Thymus (tissue), 11 donors: ENCODE data around the gene RINL. TPM values are rescaled to one million over a fixed set of nuclear protein-coding genes. Genes with fewer than 3 reads are reported as not detected.
A peak's percentile ranks its signal among the peaks of the same experiment; 100 is the strongest.
"Not testable (repeated sequence)": the region's sequence is repeated elsewhere in the genome, so short reads cannot be mapped to it uniquely, and the experiment has no call there.

Experiments used
- DNase-seq, 9 donors: peaks; one replicate each; pipeline ENCODE4 v3.0.0-alpha.2; 2013; ENCODE audit warnings: low spot score in 9 of 9, low read depth in 6 of 9, missing footprints in 1 of 9
- H3K27ac ChIP-seq, 2 donors: one replicate each; pipeline ENCODE4 v1.5.1; 2013; ENCODE audit warnings: control low read depth in 1 of 2, low read depth in 1 of 2, low read length in 1 of 2, mild to moderate bottlenecking in 1 of 2, moderate library complexity in 1 of 2
- H3K27me3 ChIP-seq, 2 donors: one replicate each; pipeline ENCODE4 v1.5.1; 2013; ENCODE audit warnings: low read length in 1 of 2; ENCODE audit not compliant: control insufficient read depth in 2 of 2, insufficient read depth in 1 of 2
- H3K36me3 ChIP-seq, 2 donors: one replicate each; pipeline ENCODE4 v1.5.1; 2013; ENCODE audit warnings: low read length in 1 of 2, mild to moderate bottlenecking in 1 of 2, moderate library complexity in 1 of 2; ENCODE audit not compliant: control insufficient read depth in 2 of 2, insufficient read depth in 2 of 2
- H3K4me1 ChIP-seq, 2 donors: one replicate each; pipeline ENCODE4 v1.5.1; 2013; ENCODE audit warnings: low read length in 2 of 2; ENCODE audit not compliant: control insufficient read depth in 2 of 2, insufficient read depth in 2 of 2
- H3K4me3 ChIP-seq, 2 donors: one replicate each; pipeline ENCODE4 v1.5.1; 2013; ENCODE audit warnings: low read length in 2 of 2, control low read depth in 1 of 2, mild to moderate bottlenecking in 1 of 2
- H3K9me3 ChIP-seq, 2 donors: one replicate each; pipeline ENCODE4 v1.5.1; 2013; ENCODE audit warnings: low read length in 1 of 2, mild to moderate bottlenecking in 1 of 2; ENCODE audit not compliant: control insufficient read depth in 2 of 2, insufficient read depth in 1 of 2
- WGBS: extraction: QIAGEN DNeasy Blood & Tissue Kit; methylation state at CpG from one replicate; pipeline ENCODE4 v1.1.7; 2013; 5-methylcytosine and 5-hydroxymethylcytosine counted together
- polyA plus RNA-seq: library from polyadenylated mRNA; stranded (reverse); fragments of 200-250 nt; gene quantifications from one replicate; pipeline ENCODE4 v1.2.3, GENCODE V29; 2013
- total RNA-seq: library from RNA; stranded (reverse); fragments of 120-200 nt; gene quantifications from one replicate; pipeline ENCODE4 v1.2.4, GENCODE V29; 2013
- donor health status: healthy.

RINL gene
- total and polyA plus RNA-seq, 2 donors = 26.9 to 38.2 TPM

GRCh38 chr19:38836159-38836982 lies 41.7 kb downstream of the RINL start:
- 97% methylated on average over 8 of the region's 8 CpGs for WGBS
- Histone ChIP-seq H3K27ac (no peak overlapping the region), H3K36me3 (peaks cover 56 to 63% of the 10 kb centered on the region in 2 donors), H3K4me3 (no peak overlapping the region), H3K27me3 (no peaks in the 10 kb centered on the region), H3K9me3 (no peaks in the 10 kb centered on the region), H3K4me1 (peaks cover 0 to 3% of the 10 kb centered on the region in 2 donors)
- no peak for DNase-seq

- no peak overlapping the region for H3K27ac ChIP-seq
- H3K36me3 ChIP-seq = peaks cover 46% of the 10 kb centered on the region in 2 donors
- no peak for DNase-seq
- no peak overlapping the region for H3K4me3 ChIP-seq
- H3K27me3 ChIP-seq = no peaks in the 10 kb centered on the region
- no peaks in the 10 kb centered on the region for H3K9me3 ChIP-seq
- WGBS = 99% methylated on average over 6 of the region's 6 CpGs
- H3K4me1 ChIP-seq = peaks cover 2 to 10% of the 10 kb centered on the region in 2 donors
Measured at GRCh38 chr19:38834590-38834989, 43.5 kb downstream of the RINL start.

- no peak for DNase-seq
- H3K27me3 ChIP-seq = no peaks in the 10 kb centered on the region
- no peak overlapping the region for H3K4me3 ChIP-seq
- H3K36me3 ChIP-seq = peaks cover 41 to 42% of the 10 kb centered on the region in 2 donors
- H3K27ac ChIP-seq = no peak overlapping the region
- peaks cover 2 to 10% of the 10 kb centered on the region in 2 donors for H3K4me1 ChIP-seq
- no peaks in the 10 kb centered on the region for H3K9me3 ChIP-seq
- 96% methylated on average over 4 of the region's 4 CpGs for WGBS
Measured at GRCh38 chr19:38834104-38834490, 44.0 kb downstream of the RINL start.

- H3K36me3 ChIP-seq = peaks cover 30 to 31% of the 10 kb centered on the region in 2 donors
- no peak overlapping the region for H3K27ac ChIP-seq
- H3K9me3 ChIP-seq = no peaks in the 10 kb centered on the region
- peaks cover 2 to 10% of the 10 kb centered on the region in 2 donors for H3K4me1 ChIP-seq
- DNase-seq = no peak
- WGBS = 96% methylated on average over 7 of the region's 7 CpGs
- no peaks in the 10 kb centered on the region for H3K27me3 ChIP-seq
- H3K4me3 ChIP-seq = no peak overlapping the region
Measured at GRCh38 chr19:38833092-38833425, 45.0 kb downstream of the RINL start.

GRCh38 chr19:38831142-38831605 lies 46.9 kb downstream of the RINL start:
- peak in 1 of 9 donors; percentile 9 for DNase-seq
- H3K27me3 ChIP-seq = no peaks in the 10 kb centered on the region
- WGBS = 10% methylated on average over 16 of the region's 16 CpGs
- peaks cover 2 to 10% of the 10 kb centered on the region in 2 donors for H3K4me1 ChIP-seq
- no peaks in the 10 kb centered on the region for H3K9me3 ChIP-seq
- peaks cover 17 to 21% of the 10 kb centered on the region in 2 donors for H3K36me3 ChIP-seq
- peak overlapping the region; percentile 69 to 91 for H3K4me3 ChIP-seq
- peak overlapping the region; percentile 22 to 64 for H3K27ac ChIP-seq

GRCh38 chr19:38830039-38830733 lies 47.9 kb downstream of the RINL start:
- no peak for DNase-seq
- no peak overlapping the region for H3K4me3 ChIP-seq
- no peaks in the 10 kb centered on the region for H3K27me3 ChIP-seq
- H3K4me1 ChIP-seq = peaks cover 2 to 10% of the 10 kb centered on the region in 2 donors
- H3K9me3 ChIP-seq = no peaks in the 10 kb centered on the region
- WGBS = over 99% methylated on average over 4 of the region's 4 CpGs
- H3K36me3 ChIP-seq = peaks cover 11% of the 10 kb centered on the region in 2 donors
- H3K27ac ChIP-seq = no peak overlapping the region

GRCh38 chr19:38829203-38829602 lies 48.9 kb downstream of the RINL start:
- H3K9me3 ChIP-seq, DNase-seq, H3K4me3 ChIP-seq, H3K27ac ChIP-seq, H3K4me1 ChIP-seq, H3K27me3 ChIP-seq: not testable (repeated sequence)
- H3K36me3 ChIP-seq = peaks cover 8 to 11% of the 10 kb centered on the region in 2 donors
- 96% methylated on average over 7 of the region's 7 CpGs for WGBS

- 87% methylated on average over 6 of the region's 6 CpGs for WGBS
- Histone ChIP-seq H3K27ac (no peak overlapping the region), H3K36me3 (peaks cover 10 to 16% of the 10 kb centered on the region in 2 donors), H3K4me1 (peaks cover 2 to 7% of the 10 kb centered on the region in 2 donors), H3K4me3 (no peak overlapping the region), H3K9me3 (no peaks in the 10 kb centered on the region), H3K27me3 (no peaks in the 10 kb centered on the region)
- DNase-seq = no peak
Measured at GRCh38 chr19:38826856-38827551, 51.1 kb downstream of the RINL start.

GRCh38 chr19:38825936-38826335 lies 52.1 kb downstream of the RINL start:
- not testable (repeated sequence) for H3K9me3 ChIP-seq, H3K27ac ChIP-seq, H3K27me3 ChIP-seq, DNase-seq, H3K4me3 ChIP-seq, H3K4me1 ChIP-seq
- 97% methylated on average over 7 of the region's 7 CpGs for WGBS
- peaks cover 10 to 19% of the 10 kb centered on the region in 2 donors for H3K36me3 ChIP-seq
